Endothelial cell of coronary artery (primary cell): Measurements from ENCODE around the gene GPR39. TPM values are rescaled to one million over a fixed set of nuclear protein-coding genes. Genes with fewer than 3 reads are reported as not detected.

Experiments
- total RNA-seq: library from RNA; depleted of rRNA; stranded (reverse); fragments of >200 nt; gene quantifications from 2 replicates; pipeline ENCODE4 v1.2.3, GENCODE V29; 2014

The GPR39 gene
- total RNA-seq: 0.27 and 0.38 TPM in 2 replicates

GRCh38 chr2:132416723-132417395, at the start of gene GPR39:
Gene GPR39, plus strand, starts transcription at chr2:132416805.

GRCh38 chr2:132669908-132670495, 253.4 kb downstream of the GPR39 start, which contains the start of gene LYPD1:
Gene LYPD1, minus strand, starts transcription at chr2:132670205. Its CDS starts 273 bp downstream, at chr2:132669932.

